Stimulated activated CD4-positive, alpha-beta T cell treated with anti-CD3 and anti-CD28 coated beads, Interleukin-2, amount 100 ng/mL, for 4 hours (primary cell): ENCODE results near the gene SSR2.
"Not testable (repeated sequence)": the region's sequence is repeated elsewhere in the genome, so short reads cannot be mapped to it uniquely, and the experiment has no call there.

Source experiments
- DNase-seq: peaks from one replicate; pipeline ENCODE4 v3.0.0-alpha.2; 2020; ENCODE audit warnings: low read depth

Gene SSR2

GRCh38 chr1:155993595-155993994 lies 27.2 kb downstream of the SSR2 start:
- no peak for DNase-seq

DNA sequence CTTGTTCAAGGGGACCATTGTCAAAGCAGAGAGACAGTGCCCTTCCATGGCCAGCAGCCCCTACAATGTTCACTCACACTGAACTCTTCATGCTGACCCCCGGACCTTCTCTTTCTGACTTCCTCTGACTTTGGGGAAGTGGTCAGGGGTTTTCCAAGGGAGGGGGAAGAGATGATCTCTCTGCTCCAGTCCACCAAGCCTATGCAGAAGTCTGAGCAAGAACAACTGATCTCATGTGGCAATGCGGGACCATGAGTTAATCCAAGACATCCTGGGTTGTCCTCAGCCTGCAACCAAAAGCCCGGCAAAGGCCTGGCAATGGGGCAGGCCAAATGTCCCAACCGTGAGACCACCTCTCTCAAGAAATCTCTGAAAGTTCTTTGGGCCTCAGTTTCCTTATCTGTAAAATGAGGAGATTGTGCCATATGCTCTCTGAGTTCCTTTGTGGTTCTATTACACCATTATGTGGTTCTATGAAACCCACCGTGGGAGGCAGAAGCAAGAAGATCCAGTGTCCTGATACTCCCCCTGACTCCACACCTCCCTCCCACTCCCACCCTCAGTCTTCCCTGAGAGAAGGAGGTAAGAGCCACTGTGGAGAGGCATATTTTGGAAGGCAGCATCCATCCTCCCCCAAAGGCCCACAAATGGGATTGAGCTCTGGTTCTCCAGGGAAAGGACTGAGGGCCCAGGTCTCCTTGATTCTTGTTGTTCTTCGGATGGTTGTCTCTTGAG lies 30.6 kb downstream of the SSR2 start:
- DNase-seq, result no peak

DNA sequence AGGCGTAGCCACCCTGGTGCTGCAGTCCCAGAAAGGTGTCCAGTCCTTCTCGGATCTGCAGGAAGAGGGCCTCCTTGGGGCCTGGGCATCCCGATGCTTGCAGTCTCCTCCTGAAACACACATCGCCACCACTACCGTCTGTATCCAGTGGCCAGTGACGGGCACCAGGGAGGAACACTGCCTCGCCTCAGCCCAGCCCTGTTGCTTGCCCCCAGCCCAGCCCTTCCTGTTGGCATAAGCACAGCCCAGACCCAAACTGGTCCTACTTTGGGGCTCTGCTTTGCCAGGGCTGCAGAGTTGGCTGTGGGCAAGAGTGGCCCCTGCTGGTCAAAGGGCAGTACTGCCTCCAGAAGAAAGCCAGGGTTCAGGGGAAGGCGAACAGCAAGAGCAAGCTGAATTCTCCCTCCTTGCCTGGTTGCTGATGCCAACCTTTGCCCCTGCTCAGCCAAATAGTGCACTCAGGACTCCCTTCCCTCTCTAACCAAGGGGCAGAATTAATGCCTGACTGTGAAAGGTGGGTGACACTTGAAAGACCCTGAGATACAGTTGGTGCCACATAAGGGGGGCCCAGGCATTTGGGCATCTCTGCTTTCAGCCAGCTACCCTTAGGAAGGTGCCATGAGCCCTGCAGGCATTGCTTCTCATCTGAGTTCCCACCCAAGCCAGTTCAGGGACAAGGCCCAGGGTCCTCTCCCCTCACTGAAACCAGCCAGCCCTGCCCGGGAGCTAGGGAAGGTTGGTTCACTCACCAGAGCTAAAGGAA lies 31.3 kb downstream of the SSR2 start:
- peak; percentile 70 for DNase-seq

GRCh38 chr1:155984903-155985645 lies 35.7 kb downstream of the SSR2 start:
- DNase-seq, result not testable (repeated sequence)

DNA sequence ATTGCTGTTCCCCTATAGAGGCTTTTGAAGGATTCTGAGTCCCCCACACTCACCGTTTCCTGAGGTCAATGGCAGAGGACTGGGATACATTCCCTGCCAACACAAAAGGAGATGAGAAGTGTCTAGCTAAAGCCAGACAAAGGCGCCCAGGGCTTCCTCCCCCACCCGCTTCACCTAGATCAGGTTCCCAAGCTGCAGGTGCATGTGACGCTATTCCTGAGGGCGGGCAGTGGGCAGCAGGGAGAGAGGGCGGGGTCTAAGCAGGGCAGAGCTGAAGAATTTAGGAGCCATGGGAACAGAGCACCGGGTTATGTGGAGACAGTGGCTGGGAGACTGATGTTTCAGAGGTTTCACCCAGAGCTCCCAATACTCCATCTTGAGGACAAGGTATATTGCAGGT lies 36.4 kb downstream of the SSR2 start:
- no peak for DNase-seq

DNA sequence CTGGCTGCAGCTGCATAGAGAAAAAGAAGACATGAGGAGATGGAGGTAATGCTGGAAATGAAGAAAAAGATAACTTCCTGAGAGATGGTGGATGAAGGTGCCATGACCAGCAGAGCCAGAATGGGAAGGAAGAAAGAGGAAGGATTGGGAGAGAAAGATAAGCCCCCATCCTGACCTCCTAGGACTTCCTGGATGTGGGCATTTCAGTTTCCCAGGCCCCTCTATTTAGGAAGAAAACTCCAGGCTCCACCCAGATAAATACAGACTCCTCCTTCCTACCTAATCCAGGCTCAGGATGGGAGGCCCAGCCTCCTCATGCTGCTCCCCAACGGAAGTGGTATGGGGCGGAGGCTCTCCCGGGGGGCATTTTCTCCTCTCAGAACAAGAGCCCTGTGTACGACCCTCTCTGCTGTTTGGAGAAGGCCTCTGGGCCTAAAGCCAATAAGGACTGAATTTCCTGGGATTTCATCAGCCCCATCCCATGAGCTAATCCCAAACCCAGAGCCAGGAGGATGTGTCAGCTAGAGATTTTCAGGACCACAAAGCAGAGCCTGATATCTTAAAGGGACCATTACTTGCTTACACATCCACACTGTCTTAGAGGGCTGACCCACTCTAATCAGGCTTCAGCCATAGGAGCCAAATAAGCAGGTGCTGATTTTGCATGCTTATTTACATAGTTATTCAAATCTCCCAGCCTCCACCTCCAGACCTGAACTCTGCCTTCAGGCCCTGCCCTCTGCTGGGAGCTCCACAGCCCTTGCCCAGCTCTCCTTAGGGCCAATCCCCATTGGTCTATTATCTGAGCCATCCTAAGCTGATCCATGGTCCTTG lies 37.3 kb downstream of the SSR2 start:
- DNase-seq, result no peak

DNA sequence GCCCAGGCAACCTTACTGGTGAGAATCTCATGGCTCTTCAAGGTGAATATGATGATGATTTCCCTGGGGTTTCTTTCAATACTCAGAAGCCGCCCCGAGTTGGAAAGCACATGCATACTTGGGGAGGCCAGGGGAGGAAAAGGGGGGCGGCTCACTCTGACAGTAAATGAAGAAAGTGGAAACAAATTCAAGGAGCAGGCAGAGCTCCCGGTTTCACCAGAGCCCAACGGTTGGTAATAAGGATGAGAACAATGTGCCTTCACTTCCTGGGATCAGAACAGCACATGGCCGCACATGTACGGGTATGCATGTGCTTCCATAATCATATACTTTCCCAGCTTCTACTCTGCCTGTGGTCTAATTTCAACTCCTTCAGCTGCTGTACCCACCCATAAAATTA lies 38.6 kb downstream of the SSR2 start:
- DNase-seq, result no peak

DNA sequence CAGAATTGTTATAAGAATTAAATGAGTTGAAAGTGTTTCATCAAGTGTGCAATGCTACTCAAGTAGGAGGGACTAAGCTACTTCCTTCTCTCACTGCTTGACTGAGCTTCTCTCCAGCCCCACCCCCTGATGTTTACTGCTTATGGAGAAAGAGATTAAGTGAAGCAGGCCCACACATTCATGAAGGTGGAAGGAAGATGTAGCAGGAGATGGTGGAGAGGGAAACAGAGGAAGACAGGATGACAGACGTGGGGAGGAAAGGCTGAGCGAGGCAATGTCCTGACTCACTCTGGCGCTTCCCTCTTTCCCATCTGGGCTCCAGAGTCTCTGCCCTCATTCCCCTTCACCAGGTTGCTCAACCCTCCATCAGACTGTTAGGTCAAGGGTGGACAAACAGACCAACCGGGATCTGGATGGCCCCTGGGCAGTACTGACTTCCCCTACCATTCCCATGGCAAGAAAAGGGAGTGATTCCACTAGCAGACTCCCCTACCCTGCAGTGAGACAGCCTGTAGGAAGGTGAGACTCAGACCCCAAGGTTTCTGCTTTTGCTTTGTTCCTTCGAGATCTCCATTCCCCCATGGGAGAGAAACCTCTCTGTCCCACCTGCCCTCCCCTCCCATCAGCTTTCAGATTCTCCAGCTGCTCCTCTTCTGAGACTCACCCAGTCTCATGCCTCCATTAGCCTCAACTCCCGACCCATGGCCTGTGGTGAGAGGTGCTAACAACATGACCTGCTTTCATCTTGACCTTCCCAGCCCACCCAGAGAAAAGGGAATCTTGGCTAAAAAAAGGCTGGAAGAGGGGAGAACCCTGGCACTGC lies 39.3 kb downstream of the SSR2 start:
- peak; percentile 33 for DNase-seq

DNA sequence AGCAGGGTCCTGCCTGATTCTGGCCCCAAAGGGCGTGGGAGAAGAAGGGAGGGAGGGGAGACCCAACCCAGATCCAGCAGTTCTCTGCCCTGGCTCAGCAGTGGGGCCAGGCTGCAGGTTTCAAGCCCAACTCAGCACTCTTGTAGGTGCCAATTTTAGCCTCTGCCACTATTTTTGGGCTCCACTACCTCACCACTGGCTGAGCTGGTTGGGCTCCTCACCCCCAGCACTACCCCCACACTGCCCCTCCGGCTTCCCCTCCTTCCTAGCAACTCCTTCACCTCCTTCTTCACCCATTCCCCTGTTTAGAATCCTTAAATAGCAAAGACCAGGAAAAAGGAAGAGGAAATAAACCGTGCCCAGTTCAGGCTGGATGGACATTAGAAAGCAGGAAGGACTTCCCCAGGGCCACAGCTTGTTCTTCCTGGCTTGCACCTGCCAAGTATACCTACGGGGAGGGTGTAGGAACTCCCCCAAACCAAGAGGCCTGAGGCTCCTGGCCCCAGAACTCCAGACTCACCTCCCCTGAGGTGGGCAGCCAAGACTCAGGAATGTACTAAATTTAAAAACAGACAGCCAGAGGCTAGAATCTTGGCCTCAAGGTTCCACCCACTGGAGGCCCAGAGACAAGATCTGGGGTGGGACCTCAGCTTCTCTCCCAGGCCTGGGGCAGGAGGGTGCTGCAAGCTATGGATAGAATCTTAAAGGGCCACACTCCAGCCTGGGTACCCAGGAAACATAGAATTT lies 41.0 kb downstream of the SSR2 start:
- DNase-seq, result no peak

DNA sequence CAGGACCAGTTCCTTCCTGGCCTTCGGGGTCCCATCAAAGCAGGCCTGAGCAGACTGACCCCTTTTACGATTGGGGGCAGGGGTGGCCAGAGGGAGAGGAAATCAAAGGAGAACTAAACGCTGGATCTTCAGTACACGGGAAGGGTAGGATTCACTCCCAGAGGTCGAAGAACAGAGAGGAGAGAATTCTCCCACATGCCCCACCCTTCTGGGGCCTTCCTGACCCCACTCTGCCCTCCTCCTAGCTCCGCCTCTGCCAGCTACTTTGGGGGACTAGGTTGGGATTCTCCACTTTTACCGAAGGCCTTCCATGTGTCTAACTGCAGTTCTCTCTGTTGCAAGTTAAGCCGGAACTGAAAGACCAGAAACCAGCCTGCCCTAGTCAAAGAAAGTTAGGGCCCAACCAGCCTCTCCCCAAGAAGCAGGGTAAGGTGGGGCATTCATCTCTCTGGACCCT lies 41.8 kb downstream of the SSR2 start:
- no peak for DNase-seq

- DNase-seq, result peak; percentile 78
Measured at GRCh38 chr1:155978325-155978972, 42.3 kb downstream of the SSR2 start, which contains the start of gene ARHGEF2. Gene ARHGEF2 (minus strand): TSS chr1:155978547. CDS start chr1:155978427, 120 bp downstream.

DNA sequence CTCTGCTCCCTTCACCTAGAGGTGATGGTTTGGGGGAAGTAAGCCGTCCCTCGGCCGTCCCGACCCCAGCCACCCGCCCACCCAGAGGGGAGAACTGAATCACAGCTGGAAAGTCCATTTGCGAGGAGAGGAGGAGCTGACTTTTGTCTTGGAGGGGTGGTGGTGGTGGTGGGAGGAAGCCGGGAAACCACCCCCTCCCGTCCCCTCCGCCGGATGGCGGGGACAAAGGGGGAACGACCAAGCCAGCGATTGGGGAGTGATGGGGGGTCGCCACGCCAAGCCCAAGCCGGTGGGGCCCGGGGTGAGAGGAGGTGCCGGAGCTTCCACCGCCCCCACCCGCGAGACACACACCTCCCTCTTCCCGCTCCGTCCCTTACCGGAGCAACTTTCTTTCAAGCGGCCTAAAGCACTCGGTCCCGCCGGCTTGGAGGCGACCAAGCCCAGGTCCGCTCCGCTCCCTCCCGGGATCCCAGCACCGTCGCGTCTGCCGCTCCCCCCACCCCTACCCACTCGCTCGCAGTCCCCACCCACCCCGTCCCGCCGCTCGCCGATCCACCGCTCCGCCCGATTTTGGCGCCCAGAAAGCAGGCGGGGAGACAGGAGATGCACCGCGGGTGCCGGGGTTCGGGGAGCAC lies 42.9 kb downstream of the SSR2 start:
- peak; percentile 78 for DNase-seq

DNA sequence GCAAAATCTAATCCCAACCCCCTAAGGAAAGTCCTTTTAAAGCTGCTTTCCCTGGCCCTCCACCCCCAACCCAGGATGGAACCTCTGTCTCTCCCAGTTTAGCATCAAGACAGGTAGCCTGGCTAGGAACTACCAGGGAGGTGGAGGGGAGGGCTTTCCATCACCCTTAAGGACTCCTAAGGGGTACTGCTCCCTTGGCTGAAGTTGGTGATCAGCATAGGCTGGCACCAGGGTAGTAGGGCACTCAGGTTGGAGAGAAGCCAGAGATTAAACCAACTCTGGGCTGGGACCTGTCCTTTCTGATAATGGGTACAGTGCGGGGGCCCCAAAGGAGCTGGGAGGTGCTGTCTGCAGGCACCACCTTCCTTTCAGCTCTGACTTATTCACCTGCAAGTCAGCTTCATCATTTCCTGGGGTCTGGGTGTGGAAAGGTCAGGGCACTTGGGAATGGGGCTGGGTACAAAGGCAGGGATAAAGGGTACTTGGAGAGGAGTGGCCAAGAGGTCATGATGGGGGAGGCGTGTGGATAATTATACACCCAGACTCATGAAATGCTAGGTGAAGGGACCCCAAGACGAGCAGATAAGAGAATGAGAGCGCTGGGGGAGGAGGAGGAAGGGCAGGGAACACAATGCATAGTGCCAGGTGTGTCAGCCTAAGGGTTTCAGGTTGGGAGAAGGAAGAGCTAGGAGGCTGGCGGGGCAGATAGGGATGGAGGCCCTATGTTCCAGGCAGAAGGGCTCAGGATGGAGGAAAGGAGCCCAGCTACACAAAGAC lies 43.6 kb downstream of the SSR2 start:
- DNase-seq, result no peak

DNA sequence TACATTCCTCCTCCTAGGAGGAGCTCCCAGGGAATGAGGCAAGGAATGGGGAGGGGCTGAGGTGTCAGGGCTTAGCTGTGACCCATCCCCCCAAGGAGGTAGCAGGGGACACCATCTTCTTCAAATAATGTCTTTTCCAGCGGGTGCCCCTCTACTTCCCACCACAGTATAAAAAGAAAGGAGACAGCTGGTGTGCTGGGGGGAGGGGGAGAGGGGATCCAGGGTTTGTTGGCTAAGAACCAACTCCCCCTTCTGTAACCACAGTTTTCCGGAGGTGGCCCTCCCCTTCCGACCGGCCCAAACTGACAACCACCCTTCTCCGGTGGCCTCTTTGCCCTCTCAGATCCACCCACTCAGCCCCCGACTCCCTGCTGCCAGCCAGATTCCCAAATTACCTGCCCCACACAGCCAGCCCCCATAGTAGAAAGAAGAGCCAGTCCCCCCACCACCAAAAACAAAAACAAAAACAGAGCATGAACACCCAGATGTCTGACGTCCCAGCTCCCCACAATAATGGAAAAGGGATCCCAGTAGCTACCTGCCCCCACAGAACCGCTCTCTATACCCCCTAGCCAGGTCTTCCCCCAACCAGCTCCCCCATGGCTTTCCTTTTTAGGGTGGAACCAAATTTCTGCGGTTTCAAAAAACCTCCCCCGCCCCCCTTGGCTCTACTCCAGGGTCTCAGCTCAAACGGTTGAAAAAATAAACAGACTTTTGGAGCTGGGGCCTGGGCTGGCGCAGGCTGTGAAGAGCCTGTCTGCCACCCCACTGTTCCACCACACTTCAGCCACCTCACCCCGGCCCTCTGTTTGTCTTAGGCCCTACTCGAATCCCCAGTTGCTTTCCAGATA lies 44.5 kb downstream of the SSR2 start:
- peak; percentile 54 for DNase-seq

- DNase-seq, result no peak
Measured at GRCh38 chr1:155975375-155976061, 45.2 kb downstream of the SSR2 start.

GRCh38 chr1:155974208-155975115 lies 46.3 kb downstream of the SSR2 start:
- no peak for DNase-seq
